A673 (cell line): ENCODE results near the gene FOSL1. TPM values are rescaled to one million over a fixed set of nuclear protein-coding genes. Genes with fewer than 3 reads are reported as not detected.

Experiments
- BruUV-seq: library from RNA; stranded (reverse); fragments of 400-500 nt; replicated peaks from 2 replicates; lab custom pipeline; 2021; lab: Mats Ljungman, UMichigan
- CTCF ChIA-PET: fragments of 300-600 bp; sonication (Branson Sonifier 250); formaldehyde crosslinking; loops from one replicate; lab custom pipeline; 2022; ENCODE audit warnings: antibody characterized with exemption; lab: Charles Lee
- POLR2A ChIA-PET: fragments of 300-600 bp; sonication (Branson Sonifier 250); formaldehyde crosslinking; loops from one replicate; lab custom pipeline; 2022; ENCODE audit warnings: antibody characterized with exemption; ENCODE audit not compliant: low non-redundant PET; lab: Charles Lee
- DNase-seq: peaks from one replicate; pipeline ENCODE4 v3.0.0-alpha.2; 2015; ENCODE audit warnings: low spot score
- H3K27ac ChIP-seq: fragments of 200-600 bp; sonication (generic); 2 replicates; pipeline ENCODE4 v1.5.1; 2016; ENCODE audit warnings: mixed run types, low read depth, mild to moderate bottlenecking, mixed read lengths, antibody characterized with exemption, low read length; ENCODE audit not compliant: poor library complexity, severe bottlenecking
- H3K27me3 ChIP-seq: fragments of 200-600 bp; sonication (generic); replicated peaks from 2 replicates; pipeline ENCODE4 v1.6.1; 2017; ENCODE audit warnings: mixed run types, low read depth, mild to moderate bottlenecking, mixed read lengths, antibody characterized with exemption, low read length; ENCODE audit not compliant: insufficient read depth, poor library complexity
- H3K36me3 ChIP-seq: fragments of 200-600 bp; sonication (generic); 2 replicates; pipeline ENCODE4 v1.6.1; 2016; ENCODE audit warnings: mixed run types, mild to moderate bottlenecking, mixed read lengths, antibody characterized with exemption, low read length; ENCODE audit not compliant: insufficient read depth, poor library complexity, severe bottlenecking
- H3K4me1 ChIP-seq: fragments of 200-600 bp; sonication (generic); 2 replicates; pipeline ENCODE4 v1.6.1; 2017; ENCODE audit warnings: mixed run types, mild to moderate bottlenecking, mixed read lengths, antibody characterized with exemption, low read length; ENCODE audit not compliant: insufficient read depth, poor library complexity, severe bottlenecking
- H3K4me3 ChIP-seq: fragments of 200-600 bp; sonication (generic); 2 replicates; pipeline ENCODE4 v1.5.1; 2016; ENCODE audit warnings: low read depth, mixed run types, mild to moderate bottlenecking, mixed read lengths, low read length; ENCODE audit not compliant: poor library complexity, severe bottlenecking
- H3K9me3 ChIP-seq: fragments of 200-600 bp; sonication (generic); 2 replicates; pipeline ENCODE4 v1.6.1; 2016; ENCODE audit warnings: mixed run types, low read depth, mild to moderate bottlenecking, mixed read lengths, antibody characterized with exemption, low read length; ENCODE audit not compliant: poor library complexity, severe bottlenecking
- EZH2 ChIP-seq: fragments of 200-600 bp; sonication (generic); IDR thresholded peaks from 2 replicates; pipeline ENCODE4 v1.6.1; 2017; ENCODE audit warnings: borderline replicate concordance, low read depth, mild to moderate bottlenecking, mixed read lengths, antibody characterized with exemption, low read length; ENCODE audit not compliant: poor library complexity, severe bottlenecking
- intact Hi-C: fragments of 100-400 bp; cut with micrococcal nuclease; formaldehyde crosslinking; loops from one replicate; pipeline ENCODE4 v1.10.0; 2022; ENCODE audit not compliant: unreplicated experiment
- total RNA-seq: library from RNA; stranded (reverse); gene quantifications from 2 replicates; pipeline ENCODE4 v1.2.3, GENCODE V29; 2021
- TF ChIP-seq, protein P1 (sequence below): fragments of 300-800, 200-600 bp; sonication (generic); conservative IDR thresholded peaks from 2 replicates; pipeline ENCODE4 v1.5.1; 2017; ENCODE audit warnings: low read depth, mild to moderate bottlenecking, antibody characterized with exemption, low read length, moderate library complexity, mixed read lengths

Gene FOSL1
- total RNA-seq, 1 experiment from 2014 or later: 29.0 TPM

DNA sequence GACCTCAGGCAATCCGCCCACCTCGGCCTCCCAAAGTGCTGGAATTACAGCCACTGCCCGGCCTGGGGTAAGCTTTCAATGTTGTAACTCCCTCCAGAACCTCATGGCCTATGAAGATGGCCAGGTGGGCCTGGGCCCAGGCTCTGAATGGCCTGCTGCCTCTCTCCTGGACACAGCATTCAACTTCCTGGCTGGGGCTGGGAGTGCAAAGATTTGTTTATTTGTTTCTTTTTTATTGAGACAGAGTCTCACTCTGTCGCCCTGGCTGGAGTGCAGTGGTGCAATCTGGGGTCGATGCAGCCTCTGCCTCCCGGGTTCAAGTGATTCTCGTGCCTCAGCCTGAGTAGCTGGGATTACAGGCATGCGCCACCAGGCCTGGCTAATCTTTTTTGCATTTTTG, 44.6 kb upstream of the FOSL1 start:
- no peak overlapping the region for H3K4me3 ChIP-seq
- ChIA-PET POLR2A (no interaction called here), CTCF (no interaction called here)
- H3K9me3 ChIP-seq: no peaks in the 10 kb centered on the region
- intact Hi-C loops: no loop called here
- no peak overlapping the region for H3K27ac ChIP-seq
- TF ChIP-seq EZH2: no peak
- TF ChIP-seq, protein P1, sequence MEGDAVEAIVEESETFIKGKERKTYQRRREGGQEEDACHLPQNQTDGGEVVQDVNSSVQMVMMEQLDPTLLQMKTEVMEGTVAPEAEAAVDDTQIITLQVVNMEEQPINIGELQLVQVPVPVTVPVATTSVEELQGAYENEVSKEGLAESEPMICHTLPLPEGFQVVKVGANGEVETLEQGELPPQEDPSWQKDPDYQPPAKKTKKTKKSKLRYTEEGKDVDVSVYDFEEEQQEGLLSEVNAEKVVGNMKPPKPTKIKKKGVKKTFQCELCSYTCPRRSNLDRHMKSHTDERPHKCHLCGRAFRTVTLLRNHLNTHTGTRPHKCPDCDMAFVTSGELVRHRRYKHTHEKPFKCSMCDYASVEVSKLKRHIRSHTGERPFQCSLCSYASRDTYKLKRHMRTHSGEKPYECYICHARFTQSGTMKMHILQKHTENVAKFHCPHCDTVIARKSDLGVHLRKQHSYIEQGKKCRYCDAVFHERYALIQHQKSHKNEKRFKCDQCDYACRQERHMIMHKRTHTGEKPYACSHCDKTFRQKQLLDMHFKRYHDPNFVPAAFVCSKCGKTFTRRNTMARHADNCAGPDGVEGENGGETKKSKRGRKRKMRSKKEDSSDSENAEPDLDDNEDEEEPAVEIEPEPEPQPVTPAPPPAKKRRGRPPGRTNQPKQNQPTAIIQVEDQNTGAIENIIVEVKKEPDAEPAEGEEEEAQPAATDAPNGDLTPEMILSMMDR: no peak
- no peaks in the 10 kb centered on the region for H3K36me3 ChIP-seq
- H3K4me1 ChIP-seq: no peaks in the 10 kb centered on the region
- no peak for DNase-seq
- H3K27me3 ChIP-seq: no peaks in the 10 kb centered on the region
- no TSS peak for BruUV-seq

DNA sequence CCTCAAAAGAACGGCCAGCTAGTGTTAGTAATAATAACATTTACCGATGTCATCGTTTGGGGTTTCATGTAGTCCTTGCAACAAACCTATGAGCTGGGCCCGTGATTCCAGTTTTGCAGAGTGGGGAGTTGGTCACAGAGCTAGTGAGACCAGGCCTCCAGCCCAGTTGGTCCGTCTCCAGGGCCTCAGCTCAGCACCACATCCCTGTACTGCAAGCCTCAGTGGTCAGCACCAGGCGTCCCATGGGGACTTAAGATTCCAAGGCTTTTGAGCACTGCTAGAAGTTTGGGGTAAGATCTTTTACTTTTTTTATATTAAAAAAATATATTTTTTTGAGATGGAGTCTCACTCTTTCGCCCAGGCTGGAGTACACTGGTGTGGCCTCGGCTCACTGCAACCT, 44.0 kb upstream of the FOSL1 start:
- no TSS peak for BruUV-seq
- Histone ChIP-seq H3K4me1 (no peaks in the 10 kb centered on the region), H3K4me3 (no peak overlapping the region), H3K27me3 (no peaks in the 10 kb centered on the region), H3K27ac (no peak overlapping the region), H3K9me3 (no peaks in the 10 kb centered on the region), H3K36me3 (no peaks in the 10 kb centered on the region)
- CTCF ChIA-PET: no interaction called here
- TF ChIP-seq EZH2: no peak
- TF ChIP-seq, protein P1: no peak
- intact Hi-C loops: no loop called here
- POLR2A ChIA-PET: no interaction called here
- DNase-seq: no peak

DNA sequence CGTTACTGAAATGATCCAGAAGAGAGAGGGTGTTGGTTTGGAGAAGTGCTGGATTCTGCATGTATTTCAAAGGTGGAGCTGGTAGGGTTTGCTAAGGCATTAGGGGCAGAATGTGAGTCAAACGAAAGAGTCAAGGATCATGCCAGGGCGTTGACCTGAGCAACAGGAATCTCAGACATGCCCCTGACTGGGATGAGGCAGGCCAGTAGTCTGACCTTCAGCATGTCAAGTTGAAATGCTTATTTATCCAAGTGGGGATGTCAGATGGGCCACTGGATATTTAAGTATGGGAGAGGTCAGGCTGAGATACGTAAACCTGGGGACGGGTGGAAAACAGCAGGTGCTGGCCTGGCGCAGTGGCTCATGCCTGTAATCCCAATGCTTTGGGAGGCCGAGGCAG, 42.3 kb upstream of the FOSL1 start:
- no TSS peak for BruUV-seq
- Histone ChIP-seq H3K27me3 (no peaks in the 10 kb centered on the region), H3K27ac (no peak overlapping the region), H3K4me1 (no peaks in the 10 kb centered on the region), H3K4me3 (no peak overlapping the region), H3K9me3 (no peaks in the 10 kb centered on the region), H3K36me3 (no peaks in the 10 kb centered on the region)
- intact Hi-C loops: no loop called here
- no peak for DNase-seq
- POLR2A ChIA-PET: no interaction called here
- no peak for TF ChIP-seq EZH2
- CTCF ChIA-PET: no interaction called here

DNA sequence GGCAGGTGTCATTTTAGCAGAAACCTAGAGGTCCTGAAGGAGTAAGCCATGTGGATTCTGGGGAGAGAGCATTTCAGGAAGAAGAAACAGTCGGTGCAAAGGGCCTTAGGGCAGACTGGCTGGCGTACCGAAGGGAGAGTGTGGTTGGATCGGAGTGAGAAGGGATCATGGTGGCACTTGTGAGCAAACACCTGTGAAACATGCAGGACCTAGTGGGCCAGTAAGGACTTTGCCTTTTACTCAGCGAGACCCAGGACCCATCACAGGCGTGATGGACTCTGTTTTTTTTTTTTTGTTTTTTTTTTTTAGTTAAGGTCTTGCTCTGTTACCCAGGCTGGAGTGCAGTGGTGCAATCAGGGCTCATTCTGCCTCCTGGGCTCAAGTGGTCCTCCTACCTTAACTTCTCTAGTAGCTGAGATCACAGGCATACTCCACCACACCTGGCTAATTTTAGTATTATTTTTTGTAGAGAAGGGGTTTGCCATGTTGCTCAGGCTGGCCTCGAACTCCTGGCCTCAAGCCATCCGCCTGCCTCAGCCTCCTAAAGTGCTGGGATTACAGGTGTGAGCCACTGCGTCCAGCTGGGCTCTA, 41.6 kb upstream of the FOSL1 start:
- intact Hi-C loops: no loop called here
- Histone ChIP-seq H3K27me3 (no peaks in the 10 kb centered on the region), H3K4me1 (no peaks in the 10 kb centered on the region), H3K9me3 (no peaks in the 10 kb centered on the region), H3K4me3 (no peak overlapping the region), H3K27ac (no peak overlapping the region), H3K36me3 (no peaks in the 10 kb centered on the region)
- BruUV-seq: no TSS peak
- POLR2A ChIA-PET: no interaction called here
- TF ChIP-seq, protein P1: no peak
- TF ChIP-seq EZH2: no peak
- no peak for DNase-seq
- CTCF ChIA-PET: no interaction called here
